HUES64 (cell line): ENCODE data around the gene ULK4.
"Not testable (repeated sequence)": the region's sequence is repeated elsewhere in the genome, so short reads cannot be mapped to it uniquely, and the experiment has no call there.

Experiments used
- H3K27ac ChIP-seq: 2 replicates; pipeline ENCODE4 v1.7.0; 2013; ENCODE audit warnings: low read depth, low read length, inconsistent platforms
- H3K27me3 ChIP-seq: 2 replicates; pipeline ENCODE4 v1.6.1; 2013; ENCODE audit warnings: mild to moderate bottlenecking, low read length; ENCODE audit not compliant: insufficient read depth
- H3K36me3 ChIP-seq: 2 replicates; pipeline ENCODE4 v1.6.1; 2013; ENCODE audit warnings: mild to moderate bottlenecking, low read length; ENCODE audit not compliant: insufficient read depth
- H3K4me1 ChIP-seq: 2 replicates; pipeline ENCODE4 v1.6.1; 2013; ENCODE audit warnings: mild to moderate bottlenecking, low read length, moderate library complexity; ENCODE audit not compliant: insufficient read depth
- H3K4me3 ChIP-seq: 2 replicates; pipeline ENCODE4 v1.5.1; 2013; ENCODE audit warnings: mild to moderate bottlenecking, low read length, moderate library complexity
- H3K9ac ChIP-seq: 2 replicates; pipeline ENCODE4 v1.6.1; 2013; ENCODE audit warnings: mild to moderate bottlenecking, low read depth, low read length
- H3K9me3 ChIP-seq: 2 replicates; pipeline ENCODE4 v1.6.1; 2013; ENCODE audit warnings: low read depth, low read length; ENCODE audit not compliant: insufficient read depth
- WGBS: fragments of 150-250, 120-280 bp; methylation state at CpG from one replicate; pipeline ENCODE4 v1.1.7; 2013; ENCODE audit warnings: missing lambda C conversion rate; 5-methylcytosine and 5-hydroxymethylcytosine counted together

The ULK4 gene

GRCh38 chr3:41836360-41837134, 125.4 kb downstream of the ULK4 start:
- H3K4me1 ChIP-seq: no peaks in the 10 kb centered on the region
- WGBS: 91% methylated on average over 11 of the region's 11 CpGs
- H3K27me3 ChIP-seq: no peaks in the 10 kb centered on the region
- H3K9me3 ChIP-seq: 0 out of 2 replicates have a peak, but pooled peaks cover 9% of the 10 kb centered on the region
- no peak overlapping the region for H3K4me3 ChIP-seq
- no peak overlapping the region for H3K9ac ChIP-seq
- no peaks in the 10 kb centered on the region for H3K36me3 ChIP-seq
- H3K27ac ChIP-seq: no peak overlapping the region

- H3K4me3 ChIP-seq: no peak overlapping the region
- no peaks in the 10 kb centered on the region for H3K4me1 ChIP-seq
- H3K9ac ChIP-seq: no peak overlapping the region
- no peaks in the 10 kb centered on the region for H3K9me3 ChIP-seq
- no peaks in the 10 kb centered on the region for H3K36me3 ChIP-seq
- 100% methylated on average over 2 of the region's 3 CpGs for WGBS
- H3K27me3 ChIP-seq: no peaks in the 10 kb centered on the region
- H3K27ac ChIP-seq: no peak overlapping the region
Observed at GRCh38 chr3:41833628-41834027, 128.3 kb downstream of the ULK4 start.

- H3K4me1 ChIP-seq: peaks cover 4% of the 10 kb centered on the region; the same call in 1 of the 2 replicates
- 68% methylated on average over 2 of the region's 3 CpGs for WGBS
- no peaks in the 10 kb centered on the region for H3K27me3 ChIP-seq
- H3K36me3 ChIP-seq: peaks cover 6% of the 10 kb centered on the region; the same call in 1 of the 2 replicates
- no peak overlapping the region for H3K9ac ChIP-seq
- no peak overlapping the region for H3K27ac ChIP-seq
- H3K4me3 ChIP-seq: no peak overlapping the region
- peaks cover 13% of the 10 kb centered on the region for H3K9me3 ChIP-seq
Observed at GRCh38 chr3:41819236-41819635, 142.7 kb downstream of the ULK4 start.

GRCh38 chr3:41808618-41809017, 153.3 kb downstream of the ULK4 start:
- Histone ChIP-seq H3K4me1 (no peaks in the 10 kb centered on the region), H3K9me3 (no peaks in the 10 kb centered on the region), H3K9ac (no peak overlapping the region), H3K36me3 (no peaks in the 10 kb centered on the region), H3K27me3 (no peaks in the 10 kb centered on the region), H3K4me3 (no peak overlapping the region), H3K27ac (no peak overlapping the region)
- 96% methylated on average over 8 of the region's 8 CpGs for WGBS

GRCh38 chr3:41808152-41808551, 153.8 kb downstream of the ULK4 start:
- Histone ChIP-seq H3K9me3 (no peaks in the 10 kb centered on the region), H3K27ac (no peak overlapping the region), H3K4me3 (no peak overlapping the region), H3K27me3 (no peaks in the 10 kb centered on the region), H3K36me3 (no peaks in the 10 kb centered on the region), H3K4me1 (no peaks in the 10 kb centered on the region), H3K9ac (no peak overlapping the region)
- WGBS: 100% methylated on average over 1 of the region's 1 CpG

- peaks cover 31% of the 10 kb centered on the region for H3K4me1 ChIP-seq
- H3K27me3 ChIP-seq: no peaks in the 10 kb centered on the region
- WGBS: 61% methylated on average over 3 of the region's 5 CpGs
- peak overlapping the region; percentile 63; the same call in 1 of the 2 replicates for H3K27ac ChIP-seq
- H3K9me3 ChIP-seq: no peaks in the 10 kb centered on the region
- no peak overlapping the region for H3K4me3 ChIP-seq
- H3K9ac ChIP-seq: no peak overlapping the region
- H3K36me3 ChIP-seq: no peaks in the 10 kb centered on the region
Observed at GRCh38 chr3:41794748-41795589, 166.9 kb downstream of the ULK4 start.

- Histone ChIP-seq H3K27ac (no peak overlapping the region), H3K9ac (no peak overlapping the region), H3K9me3 (no peaks in the 10 kb centered on the region), H3K36me3 (no peaks in the 10 kb centered on the region), H3K4me1 (peaks cover 31% of the 10 kb centered on the region), H3K4me3 (no peak overlapping the region), H3K27me3 (no peaks in the 10 kb centered on the region)
- 94% methylated on average over 7 of the region's 7 CpGs for WGBS
Observed at GRCh38 chr3:41792806-41793205, 169.1 kb downstream of the ULK4 start.

- H3K36me3 ChIP-seq: no peaks in the 10 kb centered on the region
- WGBS: 85% methylated on average over 2 of the region's 2 CpGs
- H3K9ac ChIP-seq: no peak overlapping the region
- H3K9me3 ChIP-seq: no peaks in the 10 kb centered on the region
- no peaks in the 10 kb centered on the region for H3K4me1 ChIP-seq
- H3K27me3 ChIP-seq: no peaks in the 10 kb centered on the region
- no peak overlapping the region for H3K27ac ChIP-seq
- no peak overlapping the region for H3K4me3 ChIP-seq
Observed at GRCh38 chr3:41769106-41769505, 192.8 kb downstream of the ULK4 start.

- no peaks in the 10 kb centered on the region for H3K9me3 ChIP-seq
- H3K27me3 ChIP-seq: no peaks in the 10 kb centered on the region
- no peak overlapping the region for H3K27ac ChIP-seq
- H3K4me3 ChIP-seq: no peak overlapping the region
- no peaks in the 10 kb centered on the region for H3K4me1 ChIP-seq
- 88% methylated on average over 1 of the region's 1 CpG for WGBS
- no peaks in the 10 kb centered on the region for H3K36me3 ChIP-seq
- H3K9ac ChIP-seq: no peak overlapping the region
Observed at GRCh38 chr3:41768363-41768762, 193.5 kb downstream of the ULK4 start.

- H3K9me3 ChIP-seq, H3K27ac ChIP-seq, H3K9ac ChIP-seq, H3K4me3 ChIP-seq, H3K36me3 ChIP-seq, H3K4me1 ChIP-seq, H3K27me3 ChIP-seq: not testable (repeated sequence)
- WGBS: 88% methylated on average over 6 of the region's 7 CpGs
Observed at GRCh38 chr3:41762867-41763266, 199.0 kb downstream of the ULK4 start.

- Histone ChIP-seq H3K27ac (no peak overlapping the region), H3K9ac (no peak overlapping the region), H3K4me3 (no peak overlapping the region), H3K36me3 (no peaks in the 10 kb centered on the region), H3K9me3 (no peaks in the 10 kb centered on the region), H3K27me3 (no peaks in the 10 kb centered on the region), H3K4me1 (no peaks in the 10 kb centered on the region)
Observed at GRCh38 chr3:41753651-41754050, 208.3 kb downstream of the ULK4 start.
